OCI-M2 (cell line): ENCODE results near the gene MGMT.

Experiments
- DNase-seq: peaks from one replicate; lab custom pipeline; 2025; ENCODE audit not compliant: unreplicated experiment; lab: John Stamatoyannopoulos, UW

The MGMT gene

DNA sequence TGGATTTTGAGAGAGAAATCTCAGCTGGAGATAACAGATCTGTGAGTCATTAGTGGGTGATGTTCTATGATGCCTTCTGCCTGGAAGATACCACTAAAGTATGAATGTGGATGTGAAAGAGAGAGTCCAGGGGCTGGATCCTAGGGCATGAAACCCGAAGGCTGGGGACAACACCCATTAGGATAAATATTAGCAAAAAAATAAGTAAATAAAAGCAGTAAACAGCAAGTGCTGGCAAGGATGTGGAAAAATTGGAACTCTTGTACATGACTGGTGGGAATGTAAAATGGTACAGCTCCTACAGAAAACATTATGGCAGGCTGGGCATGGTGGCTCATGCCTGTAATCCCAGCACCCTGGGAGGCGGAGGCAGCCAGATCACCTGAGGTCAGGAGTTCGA lies 16.6 kb upstream of the MGMT start:
- no peak for DNase-seq

GRCh38 chr10:129455625-129456024 lies 11.4 kb upstream of the MGMT start:
- DNase-seq = no peak

- no peak for DNase-seq
Observed at GRCh38 chr10:129459762-129460539, 7.1 kb upstream of the MGMT start.

GRCh38 chr10:129462257-129462795 lies 4.7 kb upstream of the MGMT start:
- DNase-seq = no peak

- DNase-seq = no peak
Observed at GRCh38 chr10:129464251-129464650, 2.8 kb upstream of the MGMT start.

DNA sequence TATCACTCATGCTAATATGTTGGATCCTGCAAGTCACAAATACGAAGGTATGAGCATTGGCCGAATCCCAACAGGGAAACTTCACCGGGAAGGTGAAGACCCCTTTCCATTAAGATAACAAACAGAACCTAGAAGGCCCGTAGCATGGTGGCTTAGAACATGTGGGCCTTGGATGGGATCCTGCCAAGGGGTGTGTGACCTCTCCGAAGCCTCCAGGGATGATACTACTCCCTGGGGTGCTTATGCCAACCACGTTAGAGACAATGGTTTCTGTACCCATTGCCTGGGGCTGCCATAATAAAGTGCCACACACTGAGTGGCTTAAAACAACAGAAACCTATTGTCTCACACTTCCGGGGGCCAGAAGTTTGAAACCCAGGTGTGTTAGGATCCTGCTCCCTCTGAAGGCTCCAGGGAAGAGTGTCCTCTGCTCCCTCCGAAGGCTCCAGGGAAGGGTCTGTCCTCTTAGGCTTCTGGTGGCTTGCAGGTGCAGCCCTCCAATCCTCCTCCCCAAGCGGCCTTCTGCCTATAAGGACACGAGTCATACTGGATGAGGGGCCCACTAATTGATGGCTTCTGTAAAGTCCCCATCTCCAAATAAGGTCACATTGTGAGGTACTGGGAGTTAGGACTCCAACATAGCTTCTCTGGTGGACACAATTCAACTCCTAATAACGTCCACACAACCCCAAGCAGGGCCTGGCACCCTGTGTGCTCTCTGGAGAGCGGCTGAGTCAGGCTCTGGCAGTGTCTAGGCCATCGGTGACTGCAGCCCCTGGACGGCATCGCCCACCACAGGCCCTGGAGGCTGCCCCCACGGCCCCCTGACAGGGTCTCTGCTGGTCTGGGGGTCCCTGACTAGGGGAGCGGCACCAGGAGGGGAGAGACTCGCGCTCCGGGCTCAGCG lies 992 bp upstream of the MGMT start:
- DNase-seq = no peak

DNA sequence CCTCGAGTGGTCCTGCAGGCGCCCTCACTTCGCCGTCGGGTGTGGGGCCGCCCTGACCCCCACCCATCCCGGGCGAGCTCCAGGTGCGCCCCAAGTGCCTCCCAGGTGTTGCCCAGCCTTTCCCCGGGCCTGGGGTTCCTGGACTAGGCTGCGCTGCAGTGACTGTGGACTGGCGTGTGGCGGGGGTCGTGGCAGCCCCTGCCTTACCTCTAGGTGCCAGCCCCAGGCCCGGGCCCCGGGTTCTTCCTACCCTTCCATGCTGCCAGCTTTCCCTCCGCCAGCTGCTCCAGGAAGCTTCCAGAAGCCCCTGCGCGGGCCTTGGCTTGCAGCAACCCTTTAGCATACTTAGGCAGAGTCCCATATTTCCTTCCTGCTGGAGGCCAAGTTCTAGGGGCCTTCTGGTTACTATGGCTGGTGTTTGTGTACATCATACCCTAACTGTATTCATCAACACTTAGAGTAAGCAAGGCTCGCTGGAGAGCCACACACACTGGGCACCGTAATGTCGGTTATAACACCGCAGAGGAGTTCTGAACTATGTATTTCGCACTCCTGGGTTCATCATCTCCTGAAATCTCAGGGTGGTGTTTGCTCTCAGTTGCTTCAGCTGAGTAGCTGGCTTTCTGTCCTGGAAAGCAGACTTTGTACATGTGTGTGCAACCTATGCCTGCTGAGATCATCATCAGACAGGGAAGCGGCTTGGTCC lies 471 bp downstream of the MGMT start:
- DNase-seq = no peak

DNA sequence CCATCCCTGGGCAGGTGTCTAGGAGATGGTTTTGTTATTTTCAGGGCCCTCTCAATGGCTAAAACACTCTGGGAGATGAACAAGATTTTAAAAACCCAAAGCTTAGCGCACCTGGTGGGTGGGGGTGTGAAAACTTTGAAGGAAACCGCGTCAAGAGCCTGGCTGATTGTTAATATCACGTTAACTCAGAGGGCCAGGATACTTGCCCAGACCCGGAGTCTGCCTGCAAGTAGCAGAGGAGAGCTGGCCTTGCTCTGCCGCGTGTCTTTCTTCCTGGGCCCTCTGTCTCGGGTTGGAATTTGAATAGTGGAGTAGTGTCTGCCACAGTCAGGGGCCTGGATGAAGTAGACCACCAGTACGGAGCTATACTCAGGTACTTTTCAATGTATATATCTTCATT lies 1.1 kb downstream of the MGMT start:
- DNase-seq = no peak

- DNase-seq = no peak
Observed at GRCh38 chr10:129470103-129470851, 3.2 kb downstream of the MGMT start.

DNA sequence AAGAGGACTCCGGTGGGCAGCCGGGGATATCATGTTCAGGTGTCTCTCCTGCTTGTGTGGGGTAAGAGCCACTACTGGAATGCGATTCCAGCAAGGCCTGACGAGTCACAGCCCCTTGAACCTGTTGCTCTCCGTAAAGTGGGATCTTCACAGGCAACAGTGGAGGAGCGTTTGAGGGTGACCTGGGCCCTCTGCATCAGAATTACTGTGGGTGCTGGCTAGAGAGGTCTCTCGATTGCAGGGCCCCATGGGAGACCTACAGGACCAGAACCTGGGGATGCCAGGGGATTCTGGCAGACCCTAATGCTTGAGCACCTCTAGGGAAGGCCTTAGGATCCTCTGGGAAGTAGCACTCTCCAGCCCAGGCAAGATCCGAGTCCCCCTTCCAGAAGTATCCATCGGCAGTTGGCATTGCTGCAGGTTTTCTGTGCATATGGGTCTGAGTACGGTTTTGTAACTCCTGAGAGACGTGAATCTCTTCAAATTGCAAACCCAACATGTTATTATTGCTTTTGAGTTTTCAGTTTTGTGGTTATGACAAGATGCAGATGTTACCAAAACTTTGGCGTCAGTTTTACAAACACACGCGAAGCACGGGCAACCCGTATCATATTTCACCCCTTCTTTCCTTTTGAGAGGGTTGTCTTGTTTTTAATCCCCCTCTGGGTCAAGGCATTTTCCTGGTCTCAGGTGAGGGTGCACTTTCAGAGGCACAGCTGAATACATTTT lies 4.6 kb downstream of the MGMT start:
- DNase-seq = no peak

DNA sequence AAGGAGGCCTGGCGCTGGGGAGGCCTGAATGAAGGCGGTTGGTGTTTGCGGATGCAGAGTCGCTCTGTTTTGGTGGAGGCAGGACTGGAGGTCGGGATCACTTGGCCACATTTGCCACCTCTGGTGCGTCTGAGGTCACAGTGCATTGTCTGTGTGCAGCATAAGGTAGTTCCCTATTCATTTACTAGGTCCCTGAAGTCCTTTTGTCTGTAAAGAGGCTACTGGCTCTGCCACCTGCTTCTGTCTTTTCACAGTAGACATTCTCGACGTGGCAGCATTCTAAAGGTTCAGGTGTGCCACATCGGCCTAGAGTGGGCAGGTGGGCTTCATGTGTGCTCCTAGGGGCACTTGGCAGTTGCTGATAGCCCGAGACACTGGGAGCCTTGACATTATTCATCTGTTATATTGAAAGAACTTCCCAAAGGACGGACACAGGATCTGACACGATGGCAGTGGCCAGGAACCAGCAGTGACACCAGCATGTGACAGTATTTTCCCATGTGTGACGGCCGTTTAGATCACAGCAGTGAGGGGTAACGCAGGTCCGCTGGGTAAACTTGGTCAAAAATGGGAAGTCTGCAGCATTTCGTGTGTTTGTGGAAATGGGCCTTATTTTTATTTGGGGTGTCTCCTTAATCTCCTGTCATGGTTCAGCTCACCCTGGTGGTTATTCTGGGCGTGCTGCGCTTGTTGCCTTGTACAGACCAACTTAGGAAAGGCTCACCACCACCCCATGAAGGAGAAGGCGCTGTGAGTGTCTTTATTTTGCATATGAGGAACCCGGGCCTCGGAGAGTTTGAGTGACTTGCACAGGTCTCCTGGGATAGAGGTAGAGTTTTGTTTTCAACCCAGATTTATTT lies 5.9 kb downstream of the MGMT start:
- no peak for DNase-seq

DNA sequence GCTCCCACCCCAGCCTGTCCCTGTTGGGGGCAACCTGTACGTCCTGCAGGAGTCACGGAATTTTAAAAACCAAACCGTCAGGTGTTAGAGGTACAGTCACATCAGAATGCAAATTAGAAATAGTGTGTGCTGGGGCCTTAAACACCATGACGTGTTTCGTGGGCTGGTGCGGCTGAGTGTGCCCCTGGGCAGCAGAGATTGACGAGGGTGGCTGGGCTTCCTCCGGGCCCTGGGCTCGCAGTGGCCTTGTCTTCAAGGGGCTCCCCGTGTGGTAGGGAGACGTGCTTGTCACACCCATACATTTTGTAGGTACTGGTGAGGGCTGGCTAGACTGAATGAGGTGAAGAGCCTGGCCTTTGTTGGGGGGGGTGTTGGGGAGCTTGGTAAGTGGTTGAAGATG lies 7.6 kb downstream of the MGMT start:
- DNase-seq = no peak

DNA sequence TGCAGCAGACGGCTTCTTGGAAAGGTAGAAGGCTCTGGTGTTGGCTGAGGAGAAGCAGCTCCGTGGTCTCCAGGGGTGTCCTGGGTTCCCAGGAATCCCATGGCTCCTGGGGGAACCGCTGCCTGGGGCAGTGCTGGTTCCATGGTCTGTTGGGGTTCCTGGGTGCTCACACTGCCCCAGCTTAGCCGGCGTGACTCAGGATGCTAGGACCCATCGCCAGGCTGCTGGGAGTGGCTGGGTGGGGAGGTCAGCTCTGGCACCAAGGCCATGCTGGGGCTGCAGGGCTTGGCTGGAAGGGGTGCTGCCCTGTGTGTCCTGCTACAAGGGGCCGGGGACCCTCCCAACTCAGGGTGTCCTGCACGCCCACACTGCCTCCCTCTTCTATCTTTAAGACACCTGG lies 9.4 kb downstream of the MGMT start:
- no peak for DNase-seq

DNA sequence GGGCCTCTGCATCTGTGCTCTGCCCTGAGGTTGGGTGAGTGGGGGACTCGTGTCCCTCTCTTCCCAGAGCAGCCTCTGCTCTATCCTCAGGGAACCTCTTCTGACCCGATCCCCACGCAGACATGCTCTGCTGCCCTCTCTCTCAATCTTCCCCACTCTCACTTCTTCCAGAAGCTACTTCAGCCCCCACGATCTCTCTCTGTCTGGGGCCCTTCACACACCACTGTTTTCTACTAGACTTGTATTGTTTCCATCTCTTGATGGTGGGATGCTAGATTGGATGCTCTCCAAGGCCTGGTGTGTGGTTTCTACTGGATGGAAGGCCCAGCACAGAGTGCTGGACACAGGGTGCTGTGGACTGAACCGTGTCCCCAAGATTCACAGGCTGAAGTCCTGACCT lies 10.0 kb downstream of the MGMT start:
- no peak for DNase-seq

DNA sequence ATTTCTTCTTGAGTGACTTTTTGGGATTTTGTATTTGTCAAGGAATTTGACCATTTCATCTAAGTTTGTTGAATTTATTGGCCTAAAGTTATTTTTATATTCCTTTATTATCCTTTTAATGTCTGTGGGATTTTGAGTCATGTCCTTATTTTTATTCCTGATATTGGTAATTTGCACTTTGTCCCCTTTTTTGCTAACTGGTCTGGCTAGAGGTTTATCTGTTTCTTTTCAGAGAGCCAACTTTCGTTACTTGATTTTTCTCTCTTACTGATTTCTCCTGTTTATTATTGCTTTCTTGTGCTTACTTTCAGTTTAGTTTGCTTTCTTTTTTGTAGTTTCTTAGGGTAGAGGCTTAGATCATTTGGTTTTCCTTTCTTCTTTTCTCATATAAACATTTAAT lies 14.6 kb downstream of the MGMT start:
- no peak for DNase-seq

GRCh38 chr10:129483430-129484010 lies 16.5 kb downstream of the MGMT start:
- DNase-seq = no peak

GRCh38 chr10:129486805-129487204 lies 19.8 kb downstream of the MGMT start:
- DNase-seq = no peak

DNA sequence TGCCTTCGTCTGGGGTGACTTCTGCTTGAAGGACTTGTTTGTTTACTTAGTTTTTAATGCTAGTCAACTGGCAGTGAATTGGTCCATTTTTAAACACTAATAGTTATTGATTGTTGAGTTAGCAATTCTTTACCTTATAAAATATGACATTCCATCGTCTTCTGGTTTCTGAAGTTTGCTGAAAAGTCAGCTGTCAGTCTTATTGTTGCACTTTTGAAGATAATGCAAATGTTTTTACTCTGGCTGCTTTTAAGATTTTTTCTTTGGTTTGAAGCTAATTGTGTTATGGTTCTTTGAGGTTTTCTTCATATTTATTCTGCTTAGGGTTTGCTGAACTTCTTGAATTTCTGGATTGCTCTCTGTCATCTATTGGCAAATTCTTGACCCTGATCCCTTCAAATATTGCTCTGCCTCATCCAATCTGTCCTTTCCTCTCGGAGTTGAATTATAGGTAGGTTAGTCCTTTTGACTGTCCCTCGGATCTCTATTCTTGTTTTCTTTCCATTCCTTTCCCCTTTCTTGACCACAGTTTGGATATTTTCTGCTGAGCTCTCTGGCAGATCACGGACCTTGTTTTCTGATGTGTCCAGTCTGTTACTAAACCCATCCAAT lies 24.2 kb downstream of the MGMT start:
- DNase-seq = no peak
